ENCODE data around the gene SRBD1.

Gene SRBD1

DNA sequence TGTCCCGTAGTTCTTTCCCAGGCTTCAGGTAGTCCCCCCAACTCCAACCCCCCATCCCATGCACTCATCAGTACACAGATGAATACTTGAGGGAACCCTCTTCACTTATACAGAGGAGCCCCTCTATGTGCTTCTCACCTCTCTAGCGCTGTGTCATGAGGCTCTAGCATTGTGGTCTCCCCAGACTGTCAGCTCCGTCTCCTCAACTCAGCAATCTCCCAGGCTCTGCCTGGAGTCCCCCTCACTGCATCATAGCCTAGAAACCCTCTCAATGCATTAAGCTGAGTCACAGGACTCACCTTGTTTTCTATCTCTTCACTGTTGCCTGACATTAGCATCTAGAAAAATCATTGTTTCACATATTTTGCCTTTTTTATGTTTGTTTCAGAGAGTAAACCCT is 20.3 kb upstream of the SRBD1 start:
- no peak for DNase-seq

DNA sequence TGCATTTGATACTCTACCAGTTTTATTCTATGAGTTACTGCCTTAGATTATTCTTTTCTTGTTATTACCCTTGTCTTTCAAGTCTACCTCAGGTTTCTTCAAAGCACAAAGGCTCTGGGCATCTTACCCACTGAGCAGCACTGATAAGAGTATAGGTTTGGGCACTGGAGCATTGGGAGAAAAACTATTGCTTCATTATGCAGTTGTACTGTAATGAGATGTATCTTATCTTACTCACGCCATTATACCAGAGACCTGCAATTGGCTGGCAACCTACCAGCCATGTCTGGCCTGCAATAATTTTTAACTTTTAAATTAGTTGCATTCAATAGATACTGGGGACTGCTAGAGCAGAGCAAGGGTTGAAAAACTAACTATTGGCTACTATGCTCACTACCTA is 18.9 kb upstream of the SRBD1 start:
- no peak for DNase-seq

DNA sequence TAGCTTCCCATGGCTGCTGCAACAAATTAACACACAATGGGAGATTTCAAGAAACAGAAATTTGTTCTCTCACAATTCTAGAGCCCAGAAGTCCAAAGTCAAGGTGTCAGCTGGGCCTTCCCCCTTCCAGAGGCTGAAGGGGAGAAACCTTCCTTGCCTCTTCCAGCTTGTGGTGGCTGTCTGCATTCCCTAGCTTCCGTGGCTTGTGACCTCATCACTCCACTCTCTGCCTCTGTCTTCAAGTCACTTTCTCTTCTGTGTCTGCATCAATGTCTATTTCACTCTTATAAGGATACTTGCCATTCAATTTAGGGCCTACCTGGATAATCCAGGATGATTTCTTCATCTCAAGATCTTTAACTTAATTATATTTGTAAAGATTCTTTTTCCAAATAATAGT is 16.8 kb upstream of the SRBD1 start:
- DNase-seq = no peak

DNA sequence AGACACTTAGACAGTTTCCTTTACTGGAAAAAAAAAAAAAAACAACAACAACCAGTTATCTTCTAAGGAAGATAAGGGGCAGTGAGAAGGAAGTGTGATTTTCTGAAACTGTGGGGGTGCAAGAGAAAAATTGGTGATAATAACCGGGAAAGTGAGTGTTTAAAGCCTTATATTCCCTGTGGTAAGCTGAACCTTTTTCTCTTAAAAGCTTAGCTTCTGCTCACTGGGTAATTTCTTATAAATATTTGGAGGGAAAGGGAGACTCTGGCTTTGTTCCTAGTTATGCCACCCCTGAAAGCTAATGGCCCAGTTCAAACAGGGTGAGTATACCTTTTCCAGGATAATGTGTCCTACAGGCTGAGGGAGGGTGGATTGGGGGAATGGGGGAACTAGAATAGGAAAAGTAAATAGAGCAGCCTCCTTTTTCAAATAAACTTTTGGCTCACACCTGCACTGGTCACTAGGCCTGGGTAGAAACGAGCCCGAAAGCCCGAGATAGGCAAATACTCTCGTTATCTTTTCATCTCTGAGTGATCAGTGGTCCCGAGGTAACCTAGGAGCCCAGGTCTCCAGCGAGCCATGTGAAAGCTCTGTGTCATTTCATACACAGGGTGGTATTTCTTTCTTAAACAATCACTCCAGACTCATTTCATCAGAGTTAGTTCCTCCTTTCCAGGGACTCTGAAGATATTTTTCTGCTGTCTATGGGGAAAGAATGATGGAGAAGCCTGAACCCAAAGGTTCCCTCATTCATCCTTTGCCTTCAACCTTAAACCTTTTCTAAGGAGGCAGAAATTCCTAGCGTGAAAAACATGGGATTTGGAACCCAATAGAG is 15.5 kb upstream of the SRBD1 start:
- DNase-seq = peak; percentile 21

DNA sequence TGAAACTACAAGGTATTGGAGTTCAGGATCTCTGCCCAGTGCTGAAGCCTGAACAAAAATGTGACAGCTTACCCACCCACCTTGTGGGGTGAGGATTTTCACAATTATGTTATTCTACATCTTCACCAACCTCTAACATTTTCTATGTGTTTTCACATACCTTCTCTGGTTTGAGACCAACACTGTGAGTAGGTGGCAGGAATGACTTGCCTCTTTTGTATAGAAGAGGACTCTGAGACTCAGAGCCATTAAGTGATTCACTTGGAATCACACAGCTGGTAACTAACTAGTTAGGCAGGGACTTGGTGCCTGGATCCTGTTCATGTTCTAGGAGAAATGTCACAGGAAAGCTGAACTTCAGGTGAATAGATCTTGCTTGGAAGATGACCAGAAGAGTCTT is 14.8 kb upstream of the SRBD1 start:
- DNase-seq = no peak

DNA sequence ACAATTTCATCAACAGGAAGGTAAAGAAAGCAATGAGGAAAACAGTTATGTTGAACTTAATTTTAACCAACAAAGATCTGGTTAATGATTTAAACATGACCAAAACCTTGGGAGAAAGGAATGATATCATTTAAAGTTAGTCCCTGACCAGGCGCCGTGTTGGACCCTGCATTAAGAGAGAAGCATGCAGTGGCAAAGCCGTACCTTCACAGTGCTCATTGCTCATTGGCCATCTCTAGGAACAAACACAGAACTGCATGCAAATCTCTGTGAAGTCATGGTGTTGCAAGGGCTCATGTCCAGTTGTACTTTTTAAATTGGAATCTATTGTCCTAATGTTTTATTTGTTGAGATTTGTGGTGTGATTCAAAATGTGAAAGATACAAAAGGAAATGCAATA is 12.0 kb upstream of the SRBD1 start:
- DNase-seq = no peak

DNA sequence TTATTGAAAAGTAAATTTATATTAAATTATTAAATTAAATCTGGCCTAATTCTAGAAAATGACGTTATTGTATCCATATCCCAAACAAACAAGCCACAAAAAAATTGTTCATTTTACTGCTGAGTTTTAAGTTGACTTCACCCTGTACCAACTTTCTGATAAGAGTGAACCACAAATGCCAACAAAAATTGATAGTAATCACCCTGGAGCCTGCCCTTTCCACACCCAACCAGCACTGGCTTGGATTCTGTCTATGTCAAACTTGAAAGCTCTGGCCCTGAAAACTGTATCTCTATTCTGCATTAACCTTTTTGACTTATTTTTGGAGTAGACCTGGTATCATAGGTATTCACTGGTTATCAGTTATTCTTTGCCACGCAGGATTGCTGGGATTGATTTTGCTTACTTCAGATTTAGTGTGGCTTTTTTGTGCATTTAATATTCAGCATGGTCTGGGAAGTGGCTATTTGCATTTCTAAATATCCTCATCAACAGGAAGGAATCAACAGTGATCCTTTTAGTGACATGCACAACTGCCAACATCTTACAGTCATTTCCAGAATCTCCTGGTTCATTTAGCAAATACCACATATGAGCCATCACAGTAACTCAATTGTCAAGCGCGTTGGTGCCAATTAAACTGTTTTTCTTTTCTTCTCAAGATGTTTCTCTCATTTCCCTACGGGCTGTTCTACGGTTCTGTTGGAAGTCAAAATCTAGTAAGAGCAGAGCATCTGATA is 11.4 kb upstream of the SRBD1 start:
- no peak for DNase-seq

DNA sequence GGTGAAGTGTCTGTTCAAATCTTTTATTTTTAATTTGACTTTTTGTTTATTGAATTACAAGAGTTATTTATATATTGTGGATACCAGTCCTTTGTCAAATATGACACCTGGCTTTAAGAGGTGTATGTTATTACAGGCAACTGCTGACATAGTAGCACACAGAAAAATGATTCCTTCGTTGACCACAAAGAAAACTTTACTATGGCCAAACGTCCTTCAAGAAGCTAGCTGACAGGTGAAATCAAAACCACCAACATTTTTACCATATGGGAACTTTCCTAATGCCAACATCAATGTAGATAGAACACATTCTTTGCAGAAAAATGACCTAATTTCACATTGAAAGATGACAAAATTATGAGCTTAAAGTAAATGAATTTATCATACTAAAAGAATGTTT is 6.4 kb upstream of the SRBD1 start:
- no peak for DNase-seq

DNA sequence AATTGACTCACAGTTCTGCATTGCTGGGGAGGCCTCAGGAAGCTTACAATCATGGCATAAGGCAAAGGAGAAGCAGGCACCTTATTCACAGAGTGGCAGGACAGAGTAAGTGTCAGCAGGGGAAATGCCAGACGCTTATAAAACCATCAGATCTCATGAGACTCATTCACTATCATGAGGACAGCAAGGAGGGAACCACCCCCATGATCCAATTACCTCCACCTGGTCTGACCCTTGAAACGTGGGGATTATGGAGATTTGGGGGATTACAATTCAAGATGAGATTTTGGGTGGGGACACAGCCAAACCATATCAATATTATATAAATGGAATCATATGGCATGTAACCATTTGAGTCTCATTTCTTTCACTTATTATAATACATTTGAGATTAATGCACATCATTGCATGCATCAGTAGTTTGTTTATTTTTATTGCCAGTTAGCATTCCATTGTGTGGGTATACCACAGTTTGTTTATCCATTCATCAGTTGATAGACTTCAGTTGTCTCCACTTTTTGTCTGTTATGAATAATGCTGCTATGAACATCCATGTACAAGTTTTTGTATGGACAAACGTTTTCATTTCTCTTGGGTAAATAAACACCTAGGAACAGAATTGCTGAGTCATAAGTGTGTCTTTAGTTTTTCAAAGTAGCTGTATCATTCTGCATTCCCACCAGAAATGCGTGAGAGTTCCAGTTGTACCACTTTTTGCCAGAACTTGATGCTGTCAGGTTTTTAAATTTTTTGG is 5.8 kb upstream of the SRBD1 start:
- no peak for DNase-seq

DNA sequence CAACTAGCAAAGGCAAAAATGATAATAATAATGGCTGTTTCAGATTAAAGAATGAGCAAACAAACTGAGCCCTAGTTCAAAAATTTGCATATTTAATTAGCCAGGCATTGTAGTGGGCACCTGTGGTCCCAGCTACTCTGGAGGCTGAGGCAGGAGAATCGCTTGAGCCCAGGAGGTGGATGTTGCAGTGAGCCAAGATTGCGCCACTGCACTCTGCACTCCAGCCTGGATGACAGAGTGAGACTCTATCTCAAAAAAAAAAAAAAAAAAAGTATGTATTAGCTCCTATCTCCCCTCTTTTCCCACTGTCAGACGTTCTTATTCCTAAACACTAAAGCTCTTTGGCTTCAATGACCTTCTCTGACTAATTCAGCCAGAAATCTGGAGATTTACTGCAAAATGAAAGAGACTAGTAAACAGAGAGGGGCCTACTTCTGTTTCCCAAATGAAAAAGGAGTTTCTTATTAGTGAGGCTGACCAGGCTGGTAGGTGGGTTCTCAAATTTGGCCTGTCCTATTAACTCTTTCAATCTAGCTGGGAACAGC is 3.9 kb upstream of the SRBD1 start:
- DNase-seq = no peak

DNA sequence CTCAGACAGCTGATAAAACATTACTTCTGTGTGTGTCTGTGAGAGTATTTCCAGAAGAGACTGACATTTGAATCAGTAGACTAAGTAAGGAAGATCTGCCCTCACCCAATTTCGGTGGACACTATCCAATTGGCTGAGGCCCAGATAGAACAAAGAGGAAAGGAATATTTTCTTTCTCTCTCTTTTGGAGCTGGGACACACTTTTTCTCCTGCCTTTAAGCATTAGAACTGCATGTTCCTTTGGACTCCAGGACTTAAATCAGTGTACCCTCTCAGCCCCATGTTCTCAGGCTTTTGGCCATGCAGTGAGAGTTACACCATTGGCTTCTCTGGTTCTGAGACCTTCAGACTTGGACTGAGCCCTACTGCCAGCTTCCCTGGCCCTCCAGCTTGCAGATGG is 3.3 kb upstream of the SRBD1 start:
- no peak for DNase-seq

DNA sequence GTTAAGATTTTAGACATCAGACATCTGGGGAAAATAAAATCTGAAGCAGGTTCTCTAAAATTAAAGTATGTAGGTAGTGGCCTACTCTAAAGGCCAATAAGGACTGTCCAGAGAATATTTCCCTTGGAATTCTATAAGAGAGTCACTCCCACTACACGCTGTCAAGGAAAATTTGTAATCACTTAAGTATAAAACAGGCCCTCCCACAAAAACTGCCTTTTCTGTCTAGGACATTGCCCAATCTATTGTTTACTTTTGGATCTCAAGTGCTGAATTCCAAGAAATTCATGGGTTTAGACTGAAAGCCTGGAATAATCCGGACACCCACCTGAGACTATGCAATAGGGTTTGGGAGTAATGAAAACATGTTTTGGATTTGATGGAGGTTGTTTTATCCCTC is 1.7 kb upstream of the SRBD1 start:
- DNase-seq = no peak

DNA sequence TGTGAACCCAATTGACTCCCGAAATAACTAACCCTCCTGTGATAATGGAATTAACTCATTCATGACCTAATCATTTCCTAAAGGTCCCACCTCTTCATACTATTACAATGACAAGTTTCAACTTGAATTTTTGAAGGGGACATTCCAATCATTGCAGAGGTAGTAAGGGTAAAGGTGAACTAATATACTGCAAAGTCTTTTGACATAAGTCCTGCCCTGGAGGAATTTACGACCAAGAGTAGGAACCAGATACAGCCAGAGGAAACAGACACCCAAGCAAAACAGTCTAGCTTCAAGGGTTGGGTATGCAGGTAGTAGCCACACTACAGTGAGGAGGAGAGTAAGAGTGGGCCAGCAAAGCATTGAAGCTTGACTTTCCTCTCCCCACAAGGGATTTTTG is 1.2 kb upstream of the SRBD1 start:
- DNase-seq = no peak

DNA sequence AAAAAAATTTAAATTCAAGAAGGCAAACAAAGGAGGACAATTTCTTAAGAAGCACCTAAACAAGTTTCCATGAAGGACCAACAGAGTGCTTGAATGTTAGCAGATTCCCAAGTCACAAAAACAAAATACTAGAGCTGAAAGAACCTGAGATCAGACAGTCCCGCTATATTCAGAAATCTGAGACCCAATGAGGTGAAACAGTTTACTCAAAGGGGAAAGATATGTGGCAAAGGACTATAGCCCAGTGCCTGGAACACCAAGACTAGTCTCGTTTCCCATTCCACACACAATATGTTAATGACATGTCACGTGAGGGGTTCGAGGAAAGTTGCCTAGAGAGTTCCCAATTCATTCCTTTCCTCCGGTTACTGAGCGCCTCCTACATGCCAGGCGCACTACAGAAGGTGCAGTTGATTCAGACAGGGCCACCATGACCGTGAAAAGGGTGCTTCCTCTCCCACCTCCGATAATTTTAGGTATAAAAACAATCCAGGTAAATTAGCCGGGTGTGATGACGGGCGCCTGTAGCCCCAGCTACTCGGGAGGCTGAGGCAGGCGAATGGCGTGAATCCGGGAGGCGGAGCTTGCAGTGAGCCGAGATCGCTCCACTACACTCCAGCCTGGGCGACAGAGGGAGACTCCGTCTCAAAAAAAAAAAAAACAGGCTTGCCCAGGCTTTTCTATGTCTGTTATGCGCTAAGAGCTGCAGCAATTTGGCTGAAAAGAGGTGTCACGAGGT is 617 bp downstream of the SRBD1 start:
- peak; percentile 10 for DNase-seq

DNA sequence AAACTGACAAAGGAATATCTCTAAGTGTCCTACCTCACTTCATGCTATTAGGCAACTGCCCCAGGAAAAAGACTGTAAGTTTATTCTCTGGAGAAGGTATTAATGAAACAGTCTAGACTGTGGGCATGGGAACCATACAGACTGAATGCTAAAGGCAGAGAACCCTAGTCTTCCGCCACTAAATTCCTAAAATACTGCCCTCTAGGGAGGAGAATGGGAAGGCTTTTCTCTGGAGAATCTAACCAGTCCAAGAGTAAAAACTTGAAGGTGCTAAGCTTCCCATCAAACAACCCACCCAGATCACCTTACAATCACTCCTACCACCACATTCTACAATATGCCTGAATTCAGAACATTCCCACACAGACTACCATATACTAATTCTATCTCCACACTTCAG is 3.4 kb downstream of the SRBD1 start:
- no peak for DNase-seq

DNA sequence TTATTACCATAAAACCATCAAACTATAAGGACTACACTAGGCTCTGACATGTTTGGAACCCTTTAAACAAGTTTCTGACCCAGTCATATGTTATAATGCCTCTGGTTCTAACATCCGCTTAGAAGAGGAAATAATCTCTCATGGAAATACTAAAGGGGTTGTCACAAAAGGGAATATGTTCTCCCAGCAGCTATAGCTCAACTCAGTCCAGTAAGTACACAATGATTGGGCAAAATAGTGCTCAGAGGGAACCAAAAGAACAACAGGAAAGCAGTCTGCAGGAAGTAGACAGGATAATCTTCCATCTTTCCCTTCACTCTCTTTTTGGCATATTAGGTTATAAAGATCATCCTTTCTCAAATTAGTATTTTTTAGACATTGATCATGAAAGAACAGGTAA is 4.3 kb downstream of the SRBD1 start:
- DNase-seq = no peak

DNA sequence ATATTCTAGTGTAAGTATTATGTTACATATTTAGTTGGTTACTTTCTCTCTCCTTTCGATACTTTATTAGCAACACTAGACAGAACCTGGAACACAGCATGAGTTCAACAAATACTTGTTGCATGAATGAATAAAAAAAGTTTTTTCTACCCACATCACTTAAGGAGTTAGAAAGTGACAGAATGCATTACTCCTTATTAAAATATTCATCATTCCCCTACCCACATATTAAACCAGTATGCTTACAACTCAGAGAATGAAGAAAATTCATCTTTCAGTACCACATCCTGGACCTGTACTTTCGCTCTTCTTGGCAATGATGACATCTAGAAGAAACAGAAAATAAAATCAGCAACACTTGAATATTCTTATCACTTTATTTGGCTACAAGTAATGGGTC is 6.0 kb downstream of the SRBD1 start:
- no peak for DNase-seq

DNA sequence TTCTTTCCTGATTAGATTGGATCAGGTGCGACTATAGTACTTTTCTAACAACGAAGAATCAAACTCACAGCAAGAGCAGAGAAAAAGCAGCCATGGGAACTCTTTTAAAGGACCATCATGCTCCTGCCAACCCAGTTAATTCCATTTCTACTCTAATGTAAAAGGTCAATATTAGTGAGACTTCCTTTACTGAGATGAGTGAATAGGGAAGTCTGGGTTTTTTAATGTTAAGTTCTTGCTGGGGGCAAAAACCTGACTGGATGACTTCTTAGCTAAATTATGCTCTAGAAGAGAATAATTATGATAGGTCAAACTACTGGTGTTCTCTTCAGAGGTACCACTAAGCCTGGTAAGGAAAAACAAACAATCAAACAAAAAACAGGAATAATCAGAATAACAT is 8.4 kb downstream of the SRBD1 start:
- no peak for DNase-seq

DNA sequence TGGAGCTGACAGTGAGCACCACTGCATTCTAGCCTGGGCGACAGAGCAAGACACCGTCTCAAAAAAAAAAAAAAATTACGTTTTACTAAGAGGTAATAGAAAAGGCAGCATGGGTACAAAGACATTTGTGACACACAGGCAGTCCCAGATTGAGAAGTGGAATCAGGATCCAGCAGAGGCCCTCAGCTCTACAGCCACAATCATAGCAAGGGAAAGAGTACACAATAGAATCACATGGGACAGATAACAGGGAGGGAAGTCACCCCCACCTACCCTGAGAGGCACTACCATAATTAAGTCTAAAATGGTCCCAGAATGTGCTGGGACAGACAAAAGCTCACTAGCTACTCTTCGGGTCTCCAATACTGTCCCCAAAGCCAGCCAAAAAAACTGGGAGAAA is 12.5 kb downstream of the SRBD1 start:
- DNase-seq = no peak

DNA sequence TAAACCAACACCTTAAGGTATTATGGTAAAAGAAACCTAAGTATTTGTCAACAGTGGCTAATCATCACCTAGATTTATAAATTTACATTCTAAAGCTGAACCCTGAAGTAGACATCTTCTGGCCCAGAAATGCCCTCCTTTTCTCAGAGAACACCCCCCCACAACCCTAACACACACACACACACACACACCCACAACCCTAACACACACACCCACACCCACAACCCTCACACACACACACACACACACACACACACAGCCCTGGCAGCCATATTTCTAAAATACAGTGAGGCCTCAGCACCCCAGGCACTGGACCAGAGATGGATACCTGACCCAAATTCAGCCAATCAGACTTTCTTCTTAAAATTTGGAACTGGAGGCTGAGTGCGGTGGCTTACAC is 14.3 kb downstream of the SRBD1 start:
- no peak for DNase-seq

DNA sequence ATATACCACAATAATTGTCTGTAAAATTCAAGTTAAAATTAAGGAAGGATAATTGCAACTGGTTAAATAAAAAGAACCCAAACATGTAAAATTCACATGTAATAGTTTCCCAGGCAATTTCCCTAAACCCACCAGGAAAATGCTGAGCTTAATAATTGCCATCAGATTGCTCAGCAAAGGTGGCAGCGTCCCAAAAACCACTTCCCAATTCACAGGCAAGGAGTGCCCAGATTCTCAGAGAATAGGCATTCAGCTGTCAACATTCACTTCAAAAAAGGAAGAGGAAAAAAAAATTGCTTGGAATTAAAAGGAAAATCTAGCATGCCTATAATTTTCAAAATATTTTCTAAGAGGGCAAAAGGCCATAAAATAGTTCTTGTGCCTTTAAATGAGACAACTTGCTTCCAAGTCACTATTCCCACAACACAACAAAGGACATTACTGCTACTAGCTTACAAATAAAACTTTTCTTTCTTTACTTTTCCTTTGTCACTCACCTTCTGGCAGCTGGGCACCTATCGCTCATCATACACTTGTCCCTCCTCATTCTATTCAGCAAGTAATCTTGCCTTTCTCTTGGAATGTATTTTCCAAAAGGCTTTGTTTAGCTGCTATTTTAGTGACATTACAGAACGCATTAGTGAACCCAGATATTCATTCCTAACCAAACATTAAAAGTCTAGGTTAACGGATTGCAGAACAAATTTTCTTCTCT is 15.2 kb downstream of the SRBD1 start:
- DNase-seq = no peak

DNA sequence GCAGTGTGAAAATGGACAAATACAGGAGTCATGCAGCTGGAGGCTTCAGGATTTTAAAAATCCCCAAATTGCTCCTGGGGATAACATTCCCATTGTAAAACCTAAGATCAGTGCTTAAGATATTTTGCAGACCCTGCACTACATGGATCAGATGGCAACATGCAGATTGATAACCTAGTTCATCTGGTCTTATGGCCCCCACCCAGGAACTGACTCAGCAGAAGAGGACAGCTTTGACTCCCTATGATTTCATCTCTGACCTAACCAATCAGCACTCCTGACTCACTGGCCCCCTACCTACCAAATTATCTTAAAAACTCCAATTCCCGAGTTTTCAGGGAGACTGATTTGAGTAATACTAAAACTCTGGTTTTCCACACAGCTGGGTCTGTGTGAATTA is 20.0 kb downstream of the SRBD1 start:
- DNase-seq = no peak

All from NCI-H1092 (cell line).